OCI-LY1 (cell line): Measurements from ENCODE around the gene GJC1.

Experiments
- H2AFZ ChIP-seq: fragments of 200-600 bp; sonication (generic), shearing (Covaris generic); 2 replicates; pipeline ENCODE4 v1.6.0; 2014; ENCODE audit warnings: antibody characterized with exemption, mild to moderate bottlenecking, low read length
- H3F3A ChIP-seq: fragments of 200-600 bp; sonication (generic), shearing (Covaris generic); 2 replicates; pipeline ENCODE4 v1.6.0; 2014; ENCODE audit warnings: mild to moderate bottlenecking, antibody characterized with exemption, low read length, moderate library complexity; ENCODE audit not compliant: insufficient read depth
- H3K27ac ChIP-seq: fragments of 200-600 bp; sonication (generic); 2 replicates; pipeline ENCODE4 v1.5.1; 2014; ENCODE audit warnings: low read length, mixed run types, mild to moderate bottlenecking, low read depth; ENCODE audit not compliant: poor library complexity, severe bottlenecking
- H3K27me3 ChIP-seq: fragments of 200-600 bp; sonication (generic); 2 replicates; pipeline ENCODE4 v1.6.0; 2014; ENCODE audit warnings: antibody characterized with exemption, mild to moderate bottlenecking, low read length, moderate library complexity; ENCODE audit not compliant: insufficient read depth
- H3K36me3 ChIP-seq: fragments of 200-600 bp; sonication (generic); 2 replicates; pipeline ENCODE4 v1.6.1; 2014; ENCODE audit warnings: mild to moderate bottlenecking, antibody characterized with exemption, low read length, moderate library complexity, mixed read lengths; ENCODE audit not compliant: insufficient read depth
- H3K4me1 ChIP-seq: fragments of 200-600 bp; sonication (generic); 2 replicates; pipeline ENCODE4 v1.5.1; 2014; ENCODE audit warnings: mild to moderate bottlenecking, low read length, moderate library complexity; ENCODE audit not compliant: insufficient read depth, severe bottlenecking
- H3K4me2 ChIP-seq: fragments of 200-600 bp; sonication (generic), shearing (Covaris generic); 2 replicates; pipeline ENCODE4 v1.6.1; 2014; ENCODE audit warnings: low read length
- H3K4me3 ChIP-seq: fragments of 200-600 bp; sonication (generic); 2 replicates; pipeline ENCODE4 v1.5.1; 2014; ENCODE audit warnings: low read length, low read depth, mild to moderate bottlenecking, mixed read lengths; ENCODE audit not compliant: poor library complexity, severe bottlenecking
- H3K79me2 ChIP-seq: fragments of 200-600 bp; shearing (Covaris generic); 2 replicates; pipeline ENCODE4 v1.6.1; 2016; ENCODE audit warnings: mixed run types, low read length, mixed read lengths; ENCODE audit not compliant: insufficient read depth
- H3K9ac ChIP-seq: fragments of 200-600 bp; sonication (generic), shearing (Covaris generic); 2 replicates; pipeline ENCODE4 v1.6.1; 2014; ENCODE audit warnings: mild to moderate bottlenecking, low read length, mixed read lengths
- H3K9me2 ChIP-seq: fragments of 200-600 bp; sonication (generic), shearing (Covaris generic); 2 replicates; pipeline ENCODE4 v1.6.1; 2014; ENCODE audit warnings: low read depth, mild to moderate bottlenecking, low read length, mixed read lengths
- H3K9me3 ChIP-seq: fragments of 200-600 bp; shearing (Covaris generic); 2 replicates; pipeline ENCODE4 v1.6.1; 2014; ENCODE audit warnings: low read length, mixed read lengths
- H4K20me1 ChIP-seq: fragments of 200-600 bp; sonication (generic), shearing (Covaris generic); 2 replicates; pipeline ENCODE4 v1.6.0; 2016; ENCODE audit warnings: mild to moderate bottlenecking, low read length; ENCODE audit not compliant: insufficient read depth
- EZH2 ChIP-seq: fragments of 200-600 bp; sonication (generic), shearing (Covaris generic); IDR thresholded peaks from 2 replicates; pipeline ENCODE4 v1.8.0; 2017; ENCODE audit warnings: borderline replicate concordance, mixed run types, mild to moderate bottlenecking, antibody characterized with exemption, low read length, moderate library complexity, mixed read lengths
- TF ChIP-seq, protein P1 (sequence below): fragments of 200-600 bp; sonication (generic), shearing (Covaris generic); IDR thresholded peaks from 2 replicates; pipeline ENCODE4 v1.5.1; 2017; ENCODE audit warnings: mild to moderate bottlenecking, antibody characterized with exemption, low read length, moderate library complexity, mixed read lengths

The GJC1 gene

GRCh38 chr17:44765965-44766364 is 64.1 kb downstream of the GJC1 start:
- no peaks in the 10 kb centered on the region for H3K36me3 ChIP-seq
- H3K79me2 ChIP-seq: no peaks in the 10 kb centered on the region
- H3K9ac ChIP-seq: no peak overlapping the region
- no peaks in the 10 kb centered on the region for H4K20me1 ChIP-seq
- no peaks in the 10 kb centered on the region for H3K4me1 ChIP-seq
- TF ChIP-seq EZH2: no peak
- TF ChIP-seq, protein P1, sequence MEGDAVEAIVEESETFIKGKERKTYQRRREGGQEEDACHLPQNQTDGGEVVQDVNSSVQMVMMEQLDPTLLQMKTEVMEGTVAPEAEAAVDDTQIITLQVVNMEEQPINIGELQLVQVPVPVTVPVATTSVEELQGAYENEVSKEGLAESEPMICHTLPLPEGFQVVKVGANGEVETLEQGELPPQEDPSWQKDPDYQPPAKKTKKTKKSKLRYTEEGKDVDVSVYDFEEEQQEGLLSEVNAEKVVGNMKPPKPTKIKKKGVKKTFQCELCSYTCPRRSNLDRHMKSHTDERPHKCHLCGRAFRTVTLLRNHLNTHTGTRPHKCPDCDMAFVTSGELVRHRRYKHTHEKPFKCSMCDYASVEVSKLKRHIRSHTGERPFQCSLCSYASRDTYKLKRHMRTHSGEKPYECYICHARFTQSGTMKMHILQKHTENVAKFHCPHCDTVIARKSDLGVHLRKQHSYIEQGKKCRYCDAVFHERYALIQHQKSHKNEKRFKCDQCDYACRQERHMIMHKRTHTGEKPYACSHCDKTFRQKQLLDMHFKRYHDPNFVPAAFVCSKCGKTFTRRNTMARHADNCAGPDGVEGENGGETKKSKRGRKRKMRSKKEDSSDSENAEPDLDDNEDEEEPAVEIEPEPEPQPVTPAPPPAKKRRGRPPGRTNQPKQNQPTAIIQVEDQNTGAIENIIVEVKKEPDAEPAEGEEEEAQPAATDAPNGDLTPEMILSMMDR: no peak
- H3K9me3 ChIP-seq: no peaks in the 10 kb centered on the region
- H3K4me3 ChIP-seq: no peak overlapping the region
- no peak overlapping the region for H3K4me2 ChIP-seq
- no peaks in the 10 kb centered on the region for H3F3A ChIP-seq
- no peak overlapping the region for H2AFZ ChIP-seq
- no peaks in the 10 kb centered on the region for H3K27me3 ChIP-seq
- no peak overlapping the region for H3K27ac ChIP-seq
- no peaks in the 10 kb centered on the region for H3K9me2 ChIP-seq

GRCh38 chr17:44763170-44763569 is 66.9 kb downstream of the GJC1 start:
- Histone ChIP-seq H3F3A (no peaks in the 10 kb centered on the region), H3K9me3 (no peaks in the 10 kb centered on the region), H3K36me3 (no peaks in the 10 kb centered on the region), H3K79me2 (no peaks in the 10 kb centered on the region), H4K20me1 (no peaks in the 10 kb centered on the region), H3K4me1 (peaks cover 6% of the 10 kb centered on the region), H2AFZ (no peak overlapping the region), H3K27ac (no peak overlapping the region), H3K9ac (no peak overlapping the region), H3K4me3 (no peak overlapping the region), H3K27me3 (peaks cover 10% of the 10 kb centered on the region), H3K9me2 (no peaks in the 10 kb centered on the region), H3K4me2 (no peak overlapping the region)
- TF ChIP-seq, protein P1: no peak
- TF ChIP-seq EZH2: no peak

DNA sequence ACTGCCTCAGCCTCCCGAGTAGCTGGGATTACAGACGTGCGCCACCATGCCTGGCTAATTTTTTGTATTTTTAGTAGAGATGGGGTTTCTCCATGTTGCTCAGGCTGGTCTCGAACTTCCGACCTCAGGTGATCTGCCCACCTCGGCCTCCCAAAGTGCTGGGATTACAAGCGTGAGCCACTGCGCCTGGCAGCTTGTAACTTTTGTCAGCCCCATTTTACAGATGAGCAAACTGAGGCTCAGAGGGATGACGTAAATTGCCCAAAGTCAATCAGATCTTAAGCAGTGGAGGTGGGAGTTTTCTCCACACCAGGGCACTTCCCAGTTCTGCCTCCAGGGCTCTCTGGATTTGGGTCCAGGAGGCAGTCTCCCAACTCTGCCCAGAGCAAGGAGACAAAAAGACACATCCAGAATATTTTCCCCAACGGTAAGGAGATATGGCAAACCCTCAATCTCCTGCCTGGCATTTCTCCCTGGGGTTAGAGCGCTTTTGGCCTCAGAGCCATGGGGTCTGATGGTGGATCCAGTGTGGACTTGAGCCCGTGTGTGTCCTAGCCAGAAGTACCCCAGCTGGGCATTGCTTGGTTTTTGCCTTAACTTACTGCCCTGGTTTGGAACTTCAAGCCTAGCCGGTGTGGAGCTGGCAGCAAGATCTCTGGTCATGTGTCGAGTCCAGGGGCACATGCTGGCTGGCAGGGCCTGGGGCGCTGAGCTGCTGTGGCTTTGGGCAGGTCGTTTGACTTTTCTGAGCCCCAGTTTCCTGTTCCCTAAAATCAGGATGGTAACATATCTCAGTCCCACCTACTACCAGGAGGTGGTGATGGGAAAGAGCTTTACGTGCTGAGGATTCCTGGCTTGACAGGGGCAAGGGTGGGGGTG is 67.9 kb downstream of the GJC1 start:
- H2AFZ ChIP-seq: no peak overlapping the region
- H3K9me3 ChIP-seq: no peaks in the 10 kb centered on the region
- H3K4me3 ChIP-seq: no peak overlapping the region
- no peak overlapping the region for H3K9ac ChIP-seq
- H3K27me3 ChIP-seq: peaks cover 14% of the 10 kb centered on the region
- no peak overlapping the region for H3K27ac ChIP-seq
- H3K36me3 ChIP-seq: no peaks in the 10 kb centered on the region
- no peaks in the 10 kb centered on the region for H3K9me2 ChIP-seq
- no peak overlapping the region for H3K4me2 ChIP-seq
- H3K4me1 ChIP-seq: peaks cover 6% of the 10 kb centered on the region
- TF ChIP-seq, protein P1: no peak
- no peak for TF ChIP-seq EZH2
- H3F3A ChIP-seq: no peaks in the 10 kb centered on the region
- no peaks in the 10 kb centered on the region for H4K20me1 ChIP-seq
- no peaks in the 10 kb centered on the region for H3K79me2 ChIP-seq
